Memory B cell (primary cell): Measurements from ENCODE around the gene PTPN14.
"Not testable (repeated sequence)": the region's sequence is repeated elsewhere in the genome, so short reads cannot be mapped to it uniquely, and the experiment has no call there.

Source experiments
- ATAC-seq: fragments of 150-1000 bp; cut with Tn5 transposase; 2 replicates; pipeline ENCODE4 v1.10.0; 2021; ENCODE audit warnings: low read depth, mild to moderate bottlenecking, moderate library complexity
- DNase-seq, 2 donors: peaks; one replicate each; pipeline ENCODE4 v3.0.0; 2022; ENCODE audit warnings: low spot score in 2 of 2
- H3K27ac Mint-ChIP-seq: one replicate; pipeline ENCODE4 v1.8.0; 2022; ENCODE audit warnings: mild to moderate bottlenecking, moderate library complexity, mixed read lengths
- H3K27me3 Mint-ChIP-seq: one replicate; pipeline ENCODE4 v1.8.0; 2022; ENCODE audit warnings: mixed read lengths
- H3K36me3 Mint-ChIP-seq: one replicate; pipeline ENCODE4 v1.8.0; 2022; ENCODE audit warnings: mild to moderate bottlenecking, mixed read lengths
- H3K4me1 Mint-ChIP-seq: one replicate; pipeline ENCODE4 v1.8.0; 2022; ENCODE audit warnings: mixed read lengths
- H3K4me3 Mint-ChIP-seq: one replicate; pipeline ENCODE4 v1.8.0; 2022; ENCODE audit warnings: mild to moderate bottlenecking, moderate library complexity, mixed read lengths
- H3K9me3 Mint-ChIP-seq: one replicate; pipeline ENCODE4 v1.8.0; 2022; ENCODE audit warnings: mixed read lengths

Gene PTPN14

DNA sequence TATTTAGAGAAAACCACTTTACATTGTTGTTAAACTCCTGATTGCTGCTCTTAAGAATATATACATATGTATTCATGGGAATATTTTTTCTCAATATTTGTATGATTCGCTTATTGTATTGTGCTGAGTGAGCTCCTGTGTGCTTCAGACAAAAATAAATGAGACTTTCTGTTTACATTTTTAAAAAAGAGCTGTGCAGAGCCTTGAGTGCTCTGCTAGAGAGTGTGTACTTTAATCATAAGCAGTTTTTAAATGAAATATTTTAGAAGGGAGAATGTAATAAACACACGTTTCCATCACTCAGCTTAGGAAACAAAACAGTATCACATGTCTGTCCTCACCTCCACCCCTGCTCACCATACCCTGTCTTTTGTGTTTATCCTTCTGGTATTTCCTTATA, 9.7 kb downstream of the PTPN14 start:
- ATAC-seq = no peak
- H3K27me3 Mint-ChIP-seq = peaks cover 7% of the 10 kb centered on the region
- H3K36me3 Mint-ChIP-seq = no peaks in the 10 kb centered on the region
- no peak overlapping the region for H3K27ac Mint-ChIP-seq
- no peak for DNase-seq
- no peaks in the 10 kb centered on the region for H3K4me1 Mint-ChIP-seq
- H3K9me3 Mint-ChIP-seq = no peaks in the 10 kb centered on the region
- no peak overlapping the region for H3K4me3 Mint-ChIP-seq

DNA sequence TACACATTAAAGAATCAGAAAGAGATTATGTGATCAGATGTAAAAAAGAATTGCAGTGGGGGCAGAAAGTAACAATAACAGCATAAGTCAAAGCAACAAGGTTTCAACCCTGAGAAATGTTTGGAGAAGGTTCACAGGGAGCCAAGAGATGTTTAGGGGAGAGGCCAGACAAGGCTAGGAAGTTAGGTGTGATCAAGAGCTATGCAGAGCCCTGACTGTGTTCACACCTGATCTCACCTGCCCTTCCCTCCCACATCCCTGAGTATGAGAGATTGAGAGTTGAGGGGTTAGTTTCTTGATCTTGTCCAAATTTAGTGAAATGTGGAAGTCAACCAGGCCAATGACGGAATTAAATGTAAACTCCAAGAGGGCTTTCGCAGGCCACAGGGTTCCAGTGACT, 10.2 kb downstream of the PTPN14 start:
- DNase-seq (no peak), ATAC-seq (no peak)
- Mint-ChIP-seq H3K9me3 (no peaks in the 10 kb centered on the region), H3K27me3 (peaks cover 7% of the 10 kb centered on the region), H3K27ac (no peak overlapping the region), H3K4me1 (no peaks in the 10 kb centered on the region), H3K4me3 (no peak overlapping the region), H3K36me3 (no peaks in the 10 kb centered on the region)

DNA sequence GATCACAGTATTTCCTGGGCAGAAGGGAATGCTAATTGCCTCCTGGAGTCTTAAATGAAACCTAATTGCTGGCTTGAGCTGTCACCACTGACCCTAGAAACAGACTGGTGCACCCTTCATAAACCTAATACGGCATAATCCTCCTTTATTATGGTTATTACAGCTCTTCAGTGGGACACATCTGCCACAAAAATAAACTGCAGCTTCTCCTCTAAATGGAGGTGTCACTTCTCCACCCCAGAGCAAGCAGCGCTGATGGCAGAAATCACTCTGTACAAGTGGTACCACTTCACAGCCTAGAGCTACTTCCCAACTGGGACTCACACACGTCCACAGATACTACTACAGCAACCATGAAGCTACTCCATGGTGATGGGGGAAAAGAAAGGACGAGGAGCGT, 11.1 kb downstream of the PTPN14 start:
- Mint-ChIP-seq H3K36me3 (no peaks in the 10 kb centered on the region), H3K4me3 (no peak overlapping the region), H3K4me1 (no peaks in the 10 kb centered on the region), H3K27ac (no peak overlapping the region), H3K9me3 (no peaks in the 10 kb centered on the region), H3K27me3 (peaks cover 7% of the 10 kb centered on the region)
- ATAC-seq = no peak
- DNase-seq = no peak

DNA sequence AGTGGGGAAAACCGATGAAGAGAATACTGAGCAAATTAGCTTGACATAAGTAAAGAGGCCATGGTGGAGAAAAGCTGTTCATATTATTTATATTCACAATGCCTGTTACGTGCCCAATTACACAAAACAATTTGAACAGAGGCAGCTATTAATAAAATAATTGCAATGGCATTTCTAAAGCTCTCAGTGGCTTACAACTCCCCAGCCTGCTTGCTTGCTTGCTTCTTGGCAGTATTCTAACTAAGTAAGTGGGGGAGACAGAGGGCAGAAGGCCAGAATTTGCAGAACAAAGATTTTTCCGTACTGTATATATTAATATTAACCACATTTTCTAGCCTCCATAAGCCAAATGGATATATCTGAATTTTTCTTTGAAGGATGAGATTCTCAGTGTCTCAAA, 12.9 kb downstream of the PTPN14 start:
- DNase-seq (no peak), ATAC-seq (no peak)
- H3K4me3 Mint-ChIP-seq = no peak overlapping the region
- no peak overlapping the region for H3K27ac Mint-ChIP-seq
- no peaks in the 10 kb centered on the region for H3K9me3 Mint-ChIP-seq
- peaks cover 3% of the 10 kb centered on the region for H3K27me3 Mint-ChIP-seq
- no peaks in the 10 kb centered on the region for H3K4me1 Mint-ChIP-seq
- H3K36me3 Mint-ChIP-seq = no peaks in the 10 kb centered on the region

DNA sequence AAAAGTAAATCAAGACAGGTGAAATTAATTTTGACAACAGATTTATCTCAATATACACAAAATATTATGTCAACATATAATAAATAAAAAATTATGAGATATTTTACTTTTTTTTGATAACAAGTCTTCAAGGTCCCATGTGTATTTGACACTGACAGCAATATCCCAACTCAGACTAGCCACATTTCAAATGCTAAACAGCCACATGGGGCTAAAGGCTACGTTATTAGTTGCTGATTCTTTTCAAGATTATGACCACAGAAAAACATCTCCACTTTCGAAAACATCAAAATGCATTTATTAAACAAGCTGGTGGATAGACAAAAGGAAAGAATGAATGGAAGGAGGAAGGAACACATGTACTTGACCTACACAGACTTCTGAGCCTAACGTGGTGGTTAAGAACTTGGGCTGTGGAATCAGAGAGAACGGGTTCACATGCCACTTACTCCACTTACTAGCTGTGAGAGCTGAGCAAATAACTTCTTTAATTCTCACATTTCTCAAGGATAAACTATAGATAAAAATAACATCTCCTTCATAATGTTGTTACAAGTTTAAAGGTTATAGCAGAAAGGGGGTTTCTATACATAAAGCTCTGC, 13.4 kb downstream of the PTPN14 start:
- Mint-ChIP-seq H3K4me1 (no peaks in the 10 kb centered on the region), H3K27me3 (peaks cover 3% of the 10 kb centered on the region), H3K27ac (no peak overlapping the region), H3K36me3 (no peaks in the 10 kb centered on the region), H3K4me3 (no peak overlapping the region), H3K9me3 (no peaks in the 10 kb centered on the region)
- ATAC-seq (no peak), DNase-seq (no peak)

DNA sequence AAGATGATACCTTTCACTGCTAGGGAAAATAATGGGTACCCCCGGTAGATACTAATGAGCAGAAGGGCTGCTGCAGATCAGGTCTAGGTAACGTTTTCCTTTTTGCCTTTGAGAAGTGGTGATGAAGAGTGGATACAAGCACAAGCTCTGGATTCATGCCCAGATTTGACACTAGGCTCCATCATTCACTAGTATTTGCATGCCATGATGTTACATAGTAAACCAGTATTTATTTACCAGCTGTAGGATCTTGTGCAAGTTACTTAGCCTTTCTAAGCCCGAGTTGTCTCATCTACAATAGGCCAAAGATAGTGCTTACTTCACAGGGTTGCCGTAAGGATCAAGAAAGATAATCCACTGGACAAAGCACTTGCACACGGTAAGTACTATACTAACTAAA, 14.2 kb downstream of the PTPN14 start:
- H3K4me1 Mint-ChIP-seq = no peaks in the 10 kb centered on the region
- no peak for DNase-seq
- no peak overlapping the region for H3K4me3 Mint-ChIP-seq
- ATAC-seq = no peak
- peaks cover 3% of the 10 kb centered on the region for H3K27me3 Mint-ChIP-seq
- H3K27ac Mint-ChIP-seq = no peak overlapping the region
- no peaks in the 10 kb centered on the region for H3K36me3 Mint-ChIP-seq
- no peaks in the 10 kb centered on the region for H3K9me3 Mint-ChIP-seq

DNA sequence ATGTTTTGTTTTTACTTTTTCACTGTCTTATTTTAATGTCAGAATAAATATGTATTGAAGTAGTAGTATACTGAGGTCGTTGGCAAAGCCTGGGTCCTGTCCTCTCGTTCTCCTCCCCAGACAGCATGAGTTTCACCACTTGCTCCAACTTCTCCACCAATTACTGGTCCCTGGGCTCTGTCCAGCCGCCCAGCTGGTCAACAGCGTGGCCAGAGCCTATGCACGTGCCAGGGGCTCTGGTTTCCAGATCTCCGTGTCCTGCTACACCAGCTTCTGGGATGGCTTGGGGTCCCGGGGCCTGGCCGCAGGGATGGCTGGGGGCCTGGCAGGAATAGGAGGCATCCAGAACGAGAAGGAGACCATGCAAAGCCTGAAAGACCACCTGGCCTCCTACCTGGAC, 19.3 kb downstream of the PTPN14 start:
- H3K27me3 Mint-ChIP-seq = peaks cover 3% of the 10 kb centered on the region
- H3K36me3 Mint-ChIP-seq = no peaks in the 10 kb centered on the region
- H3K9me3 Mint-ChIP-seq = no peaks in the 10 kb centered on the region
- ATAC-seq (no peak), DNase-seq (no peak)
- no peaks in the 10 kb centered on the region for H3K4me1 Mint-ChIP-seq
- H3K4me3 Mint-ChIP-seq = no peak overlapping the region
- no peak overlapping the region for H3K27ac Mint-ChIP-seq

DNA sequence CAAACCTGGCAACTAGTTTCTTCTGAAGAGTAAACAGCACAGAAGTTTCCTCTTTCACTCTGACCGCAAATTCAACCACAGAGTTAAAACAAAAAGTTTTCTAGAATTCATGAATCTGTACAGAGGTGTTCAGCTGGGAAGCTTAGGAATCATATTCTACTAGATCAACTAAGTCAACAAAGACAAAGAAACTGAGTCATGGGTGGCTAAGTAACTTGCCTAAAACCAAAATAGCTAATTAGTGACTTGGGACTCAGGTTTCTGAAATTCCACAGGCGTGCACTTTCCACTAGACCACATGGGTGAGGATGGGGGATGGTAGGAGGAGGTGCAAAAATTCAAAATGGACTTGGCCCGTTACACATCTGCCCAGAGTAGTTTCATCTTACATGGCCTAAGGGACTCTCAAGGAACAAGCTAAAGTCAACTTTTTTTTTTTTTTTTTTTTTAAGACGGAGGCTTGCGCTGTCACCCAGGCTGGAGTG, 25.8 kb downstream of the PTPN14 start:
- H3K27me3 Mint-ChIP-seq = peaks cover 4% of the 10 kb centered on the region
- ATAC-seq (no peak), DNase-seq (no peak)
- H3K4me1 Mint-ChIP-seq = peaks cover 6% of the 10 kb centered on the region
- no peaks in the 10 kb centered on the region for H3K9me3 Mint-ChIP-seq
- H3K4me3 Mint-ChIP-seq = no peak overlapping the region
- no peak overlapping the region for H3K27ac Mint-ChIP-seq
- no peaks in the 10 kb centered on the region for H3K36me3 Mint-ChIP-seq

DNA sequence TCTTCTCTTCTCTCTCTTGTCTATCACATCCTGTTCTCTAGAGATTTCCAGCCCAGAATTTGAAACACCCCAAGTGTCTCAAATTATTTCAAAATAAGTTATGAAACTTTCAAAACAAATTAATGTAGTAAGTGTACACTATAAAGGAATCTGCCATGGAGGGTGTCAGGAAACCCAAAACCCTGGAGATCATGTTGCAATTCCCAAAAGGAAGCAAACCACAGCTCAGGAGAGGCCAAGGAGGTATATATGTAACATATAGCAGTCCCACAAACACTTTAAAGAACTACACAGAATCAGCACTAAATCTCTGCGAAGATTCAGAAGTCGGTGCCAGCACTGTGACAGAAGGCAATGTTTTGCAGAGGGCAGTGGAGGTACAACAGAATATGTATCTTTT, 26.6 kb downstream of the PTPN14 start:
- no peak for DNase-seq
- no peak for ATAC-seq
- H3K27ac Mint-ChIP-seq = no peak overlapping the region
- peaks cover 4% of the 10 kb centered on the region for H3K27me3 Mint-ChIP-seq
- H3K9me3 Mint-ChIP-seq = no peaks in the 10 kb centered on the region
- no peaks in the 10 kb centered on the region for H3K36me3 Mint-ChIP-seq
- no peak overlapping the region for H3K4me3 Mint-ChIP-seq
- H3K4me1 Mint-ChIP-seq = peaks cover 6% of the 10 kb centered on the region

DNA sequence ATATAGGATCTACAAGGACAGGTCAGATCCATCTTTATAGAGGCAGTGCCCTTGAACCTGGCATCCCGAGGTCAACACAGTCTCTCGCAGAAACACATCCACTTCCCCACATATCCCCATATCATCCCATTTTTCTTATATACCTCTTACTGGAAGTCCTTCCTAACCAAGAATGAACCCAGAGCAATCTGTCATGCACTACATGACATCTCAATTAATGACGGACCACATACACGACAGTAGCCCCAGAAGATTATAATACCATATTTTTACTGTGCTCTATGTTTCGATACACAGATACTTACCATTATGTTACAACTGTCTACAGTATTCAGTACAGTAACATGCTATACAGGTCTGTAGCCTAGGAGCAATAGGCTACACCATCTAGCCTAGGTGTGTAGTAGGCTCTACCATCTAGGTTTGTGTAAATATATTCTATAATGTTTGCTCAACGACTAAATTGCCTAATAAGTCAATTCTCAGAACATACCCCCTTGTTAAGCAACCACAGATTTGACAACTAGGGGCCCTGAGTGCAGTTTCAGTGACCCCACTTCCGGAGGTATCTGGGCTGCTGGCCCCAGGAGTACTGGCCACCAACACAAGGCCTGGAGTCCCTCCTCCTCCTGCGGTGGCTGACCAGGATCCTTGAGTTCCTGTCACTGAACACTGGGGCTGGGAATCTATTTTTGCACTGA, 28.1 kb downstream of the PTPN14 start:
- ATAC-seq = no peak
- H3K9me3 Mint-ChIP-seq = no peaks in the 10 kb centered on the region

DNA sequence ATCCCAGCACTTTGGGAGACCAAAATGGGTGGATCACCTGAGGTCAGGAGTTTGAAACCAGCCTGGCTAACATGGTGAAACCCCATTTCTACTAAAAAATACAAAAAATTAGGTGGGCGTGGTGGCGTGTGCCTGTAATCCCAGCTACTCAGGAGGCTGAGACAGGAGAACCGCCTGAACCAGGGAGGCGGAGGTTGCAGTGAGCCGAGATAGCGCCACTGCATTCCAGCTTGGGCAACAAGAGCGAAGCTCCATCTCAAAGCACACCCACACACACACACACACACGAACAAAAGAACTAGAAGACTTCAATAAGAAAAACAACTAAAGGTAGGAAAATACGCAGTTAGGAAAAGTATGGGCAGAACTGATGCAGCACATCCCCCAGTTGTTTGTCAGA, 29.9 kb downstream of the PTPN14 start:
- not testable (repeated sequence) for H3K4me3 Mint-ChIP-seq, H3K4me1 Mint-ChIP-seq, H3K9me3 Mint-ChIP-seq, H3K27me3 Mint-ChIP-seq, H3K36me3 Mint-ChIP-seq, ATAC-seq, H3K27ac Mint-ChIP-seq, DNase-seq

More for the DNA sequence above, 28.1 kb downstream of the PTPN14 start:
- H3K36me3 Mint-ChIP-seq = no peaks in the 10 kb centered on the region
- peaks cover 4% of the 10 kb centered on the region for H3K27me3 Mint-ChIP-seq
- H3K4me3 Mint-ChIP-seq = no peak overlapping the region
- no peak for DNase-seq
- H3K4me1 Mint-ChIP-seq = peaks cover 6% of the 10 kb centered on the region
- no peak overlapping the region for H3K27ac Mint-ChIP-seq

DNA sequence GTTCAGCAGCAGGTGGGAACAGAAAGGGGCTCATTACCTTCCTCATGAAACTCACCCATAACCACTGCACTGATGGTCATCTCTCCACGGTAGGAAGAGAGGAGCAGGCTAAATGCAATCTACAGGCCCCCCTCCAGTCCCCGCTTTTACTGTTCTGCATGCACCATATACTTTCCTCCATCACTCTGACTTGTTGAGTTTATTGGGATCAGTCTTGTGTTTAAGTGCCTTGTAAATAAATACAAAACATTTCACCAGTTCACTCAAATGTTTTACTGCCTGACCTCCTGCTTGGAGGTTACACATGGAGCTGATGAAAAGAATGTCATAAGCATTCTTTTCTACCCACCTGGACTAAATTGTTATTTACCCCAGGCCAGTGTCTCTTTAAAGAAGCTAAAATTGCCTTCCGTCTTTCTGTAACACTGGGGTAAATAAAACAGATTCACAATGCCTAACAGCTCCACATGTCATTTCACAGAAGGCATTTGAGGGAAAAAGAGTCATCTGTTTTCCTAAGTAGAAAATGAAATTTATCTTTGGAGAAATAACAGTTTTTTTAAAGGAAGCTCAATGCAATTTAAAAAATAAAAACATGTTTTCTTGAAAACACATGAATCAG, 30.7 kb downstream of the PTPN14 start:
- H3K27me3 Mint-ChIP-seq = peaks cover 6% of the 10 kb centered on the region
- H3K36me3 Mint-ChIP-seq = no peaks in the 10 kb centered on the region
- no peak overlapping the region for H3K4me3 Mint-ChIP-seq
- ATAC-seq = no peak
- peaks cover 6% of the 10 kb centered on the region for H3K4me1 Mint-ChIP-seq
- no peak overlapping the region for H3K27ac Mint-ChIP-seq
- H3K9me3 Mint-ChIP-seq = no peaks in the 10 kb centered on the region
- DNase-seq = no peak

DNA sequence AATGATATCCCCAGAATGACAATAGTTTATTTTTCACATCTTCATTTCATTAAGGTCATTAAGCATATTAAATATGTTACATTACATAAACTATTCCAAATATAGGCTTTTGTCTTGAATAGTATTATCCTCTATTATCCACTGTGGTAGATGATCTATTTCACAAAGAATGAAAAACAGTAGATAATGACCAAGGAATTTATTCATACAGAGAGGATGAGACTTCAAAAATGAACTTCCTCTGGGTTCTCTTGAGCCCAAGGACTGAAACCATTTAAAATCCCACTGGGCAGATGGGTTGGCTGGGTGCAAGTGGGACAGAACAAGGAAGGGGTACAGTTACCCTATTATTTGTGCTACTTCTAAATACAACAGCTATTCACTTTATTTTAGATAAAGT, 33.0 kb downstream of the PTPN14 start:
- Mint-ChIP-seq H3K36me3 (no peaks in the 10 kb centered on the region), H3K9me3 (no peaks in the 10 kb centered on the region), H3K27me3 (peaks cover 8% of the 10 kb centered on the region), H3K4me1 (no peaks in the 10 kb centered on the region), H3K4me3 (no peak overlapping the region), H3K27ac (no peak overlapping the region)
- DNase-seq (no peak), ATAC-seq (no peak)

DNA sequence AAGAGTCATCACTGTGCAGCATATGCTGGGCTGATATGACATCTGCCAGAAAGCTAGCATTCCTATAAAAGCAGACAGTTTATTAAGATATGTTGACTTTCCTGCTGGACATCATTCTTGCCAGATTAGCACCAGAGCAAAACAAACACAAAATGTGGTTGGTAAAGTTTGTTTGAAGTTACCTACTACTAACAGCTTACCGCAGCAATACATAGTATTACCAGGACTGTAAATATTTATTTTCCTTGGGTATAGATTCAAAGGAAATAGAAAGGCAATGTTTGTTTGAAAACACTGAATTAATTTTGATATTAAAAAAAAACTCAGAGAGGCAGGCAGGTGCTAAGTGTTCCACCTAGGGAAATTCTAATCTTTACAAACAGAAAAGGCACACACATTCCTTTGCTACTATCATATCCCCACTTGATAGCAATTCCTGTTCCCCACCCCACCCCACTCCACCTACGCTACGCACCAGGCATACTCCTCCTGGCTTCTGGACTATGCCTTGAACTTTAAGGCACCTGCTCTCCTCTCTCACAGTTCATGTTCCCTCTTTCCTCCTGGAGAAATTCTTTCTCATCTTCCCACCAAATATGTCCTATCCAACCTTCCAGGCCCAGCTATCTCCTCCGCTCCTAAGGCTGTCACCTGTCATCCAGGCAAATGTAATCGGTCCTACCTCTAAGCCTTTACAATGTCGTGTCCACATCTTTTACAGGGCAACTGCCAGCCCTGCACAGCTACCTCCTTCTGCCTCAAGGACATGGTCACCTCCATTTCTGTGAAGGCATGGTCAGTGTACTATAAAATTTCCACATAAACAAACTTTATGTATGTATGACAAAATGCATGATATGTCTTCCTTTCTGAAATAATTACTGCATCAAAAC, 34.7 kb downstream of the PTPN14 start:
- H3K27me3 Mint-ChIP-seq = peaks cover 8% of the 10 kb centered on the region
- no peak for ATAC-seq
- no peaks in the 10 kb centered on the region for H3K4me1 Mint-ChIP-seq

More for the DNA sequence above, 34.7 kb downstream of the PTPN14 start:
- no peak overlapping the region for H3K4me3 Mint-ChIP-seq
- no peak for DNase-seq
- H3K27ac Mint-ChIP-seq = no peak overlapping the region
- no peaks in the 10 kb centered on the region for H3K36me3 Mint-ChIP-seq
- H3K9me3 Mint-ChIP-seq = no peaks in the 10 kb centered on the region
